Muscle layer of colon (tissue), 2 donors: ENCODE results near the gene LAMP5.

Experiments used
- H3K27ac ChIP-seq: one replicate; pipeline ENCODE4 v1.7.0; 2013; ENCODE audit warnings: low read depth, mild to moderate bottlenecking, low read length, moderate library complexity
- H3K27me3 ChIP-seq, 2 donors: one replicate each; pipeline ENCODE4 v1.7.0; 2013; ENCODE audit warnings: low read length in 2 of 2, mild to moderate bottlenecking in 2 of 2; ENCODE audit not compliant: insufficient read depth in 2 of 2, control insufficient read depth in 1 of 2
- H3K36me3 ChIP-seq: one replicate; pipeline ENCODE4 v1.7.0; 2013; ENCODE audit warnings: mild to moderate bottlenecking, low read length; ENCODE audit not compliant: insufficient read depth
- H3K4me1 ChIP-seq: one replicate; pipeline ENCODE4 v1.7.0; 2013; ENCODE audit warnings: mild to moderate bottlenecking, low read length; ENCODE audit not compliant: insufficient read depth
- H3K4me3 ChIP-seq, 2 donors: one replicate each; pipeline ENCODE4 v1.7.0; 2013; ENCODE audit warnings: low read length in 2 of 2, low read depth in 1 of 2, mild to moderate bottlenecking in 1 of 2, moderate library complexity in 1 of 2
- H3K9ac ChIP-seq: one replicate; pipeline ENCODE4 v1.7.0; 2013; ENCODE audit warnings: low read length
- H3K9me3 ChIP-seq: one replicate; pipeline ENCODE4 v1.7.0; 2013; ENCODE audit warnings: mild to moderate bottlenecking, low read length
- donor health status: abdominal sarcoma.
- donor health status: Adenocarcinoma of cecum.

Gene LAMP5

GRCh38 chr20:9515741-9516233, 1.4 kb downstream of the LAMP5 start:
- H3K36me3 ChIP-seq, result no peaks in the 10 kb centered on the region
- peaks cover 6% of the 10 kb centered on the region for H3K4me1 ChIP-seq
- H3K4me3 ChIP-seq, result no peak overlapping the region
- H3K27me3 ChIP-seq, result no peaks in the 10 kb centered on the region
- H3K9ac ChIP-seq, result no peak overlapping the region
- H3K27ac ChIP-seq, result no peak overlapping the region
- H3K9me3 ChIP-seq, result no peaks in the 10 kb centered on the region

- H3K27ac ChIP-seq, result no peak overlapping the region
- peaks cover 6% of the 10 kb centered on the region for H3K4me1 ChIP-seq
- H3K9ac ChIP-seq, result no peak overlapping the region
- no peaks in the 10 kb centered on the region for H3K9me3 ChIP-seq
- H3K36me3 ChIP-seq, result no peaks in the 10 kb centered on the region
- no peak overlapping the region for H3K4me3 ChIP-seq
- H3K27me3 ChIP-seq, result no peaks in the 10 kb centered on the region
Observed at GRCh38 chr20:9516234-9516871, 2.0 kb downstream of the LAMP5 start.

- no peak overlapping the region for H3K4me3 ChIP-seq
- no peaks in the 10 kb centered on the region for H3K27me3 ChIP-seq
- H3K9me3 ChIP-seq, result no peaks in the 10 kb centered on the region
- H3K4me1 ChIP-seq, result peaks cover 6% of the 10 kb centered on the region
- H3K36me3 ChIP-seq, result no peaks in the 10 kb centered on the region
- no peak overlapping the region for H3K9ac ChIP-seq
- no peak overlapping the region for H3K27ac ChIP-seq
Observed at GRCh38 chr20:9517297-9518162, 3.1 kb downstream of the LAMP5 start.

GRCh38 chr20:9518576-9519175, 4.3 kb downstream of the LAMP5 start:
- H3K27me3 ChIP-seq, result no peaks in the 10 kb centered on the region
- H3K9me3 ChIP-seq, result no peaks in the 10 kb centered on the region
- H3K4me3 ChIP-seq, result no peak overlapping the region
- no peak overlapping the region for H3K27ac ChIP-seq
- H3K9ac ChIP-seq, result no peak overlapping the region
- peaks cover 6% of the 10 kb centered on the region for H3K4me1 ChIP-seq
- no peaks in the 10 kb centered on the region for H3K36me3 ChIP-seq

- no peaks in the 10 kb centered on the region for H3K36me3 ChIP-seq
- H3K27ac ChIP-seq, result no peak overlapping the region
- H3K9me3 ChIP-seq, result no peaks in the 10 kb centered on the region
- no peak overlapping the region for H3K4me3 ChIP-seq
- H3K9ac ChIP-seq, result no peak overlapping the region
- no peaks in the 10 kb centered on the region for H3K27me3 ChIP-seq
- H3K4me1 ChIP-seq, result peaks cover 1% of the 10 kb centered on the region
Observed at GRCh38 chr20:9520086-9520485, 5.7 kb downstream of the LAMP5 start.

- H3K27ac ChIP-seq, result no peak overlapping the region
- H3K36me3 ChIP-seq, result no peaks in the 10 kb centered on the region
- no peaks in the 10 kb centered on the region for H3K27me3 ChIP-seq
- H3K9ac ChIP-seq, result no peak overlapping the region
- H3K4me3 ChIP-seq, result no peak overlapping the region
- no peaks in the 10 kb centered on the region for H3K4me1 ChIP-seq
- H3K9me3 ChIP-seq, result no peaks in the 10 kb centered on the region
Observed at GRCh38 chr20:9523636-9524035, 9.2 kb downstream of the LAMP5 start.

- no peaks in the 10 kb centered on the region for H3K36me3 ChIP-seq
- H3K27ac ChIP-seq, result no peak overlapping the region
- H3K4me3 ChIP-seq, result no peak overlapping the region
- H3K9me3 ChIP-seq, result no peaks in the 10 kb centered on the region
- H3K9ac ChIP-seq, result no peak overlapping the region
- H3K27me3 ChIP-seq, result no peaks in the 10 kb centered on the region
- no peaks in the 10 kb centered on the region for H3K4me1 ChIP-seq
Observed at GRCh38 chr20:9531581-9531980, 17.2 kb downstream of the LAMP5 start.

- Histone ChIP-seq H3K36me3 (no peaks in the 10 kb centered on the region), H3K4me1 (no peaks in the 10 kb centered on the region), H3K27me3 (no peaks in the 10 kb centered on the region), H3K9me3 (no peaks in the 10 kb centered on the region), H3K9ac (no peak overlapping the region), H3K27ac (no peak overlapping the region), H3K4me3 (no peak overlapping the region)
Observed at GRCh38 chr20:9532069-9532838, 17.9 kb downstream of the LAMP5 start.

GRCh38 chr20:9534025-9534424, 19.6 kb downstream of the LAMP5 start:
- Histone ChIP-seq H3K4me1 (no peaks in the 10 kb centered on the region), H3K9ac (no peak overlapping the region), H3K36me3 (no peaks in the 10 kb centered on the region), H3K4me3 (no peak overlapping the region), H3K27ac (no peak overlapping the region), H3K9me3 (no peaks in the 10 kb centered on the region), H3K27me3 (no peaks in the 10 kb centered on the region)

GRCh38 chr20:9535449-9535848, 21.1 kb downstream of the LAMP5 start:
- Histone ChIP-seq H3K9me3 (no peaks in the 10 kb centered on the region), H3K9ac (no peak overlapping the region)

GRCh38 chr20:9543214-9543613, 28.8 kb downstream of the LAMP5 start:
- Histone ChIP-seq H3K27me3 (no peaks in the 10 kb centered on the region), H3K36me3 (no peaks in the 10 kb centered on the region), H3K27ac (no peak overlapping the region), H3K9ac (no peak overlapping the region), H3K9me3 (no peaks in the 10 kb centered on the region), H3K4me3 (no peak overlapping the region), H3K4me1 (no peaks in the 10 kb centered on the region)

More at GRCh38 chr20:9535449-9535848, 21.1 kb downstream of the LAMP5 start:
- Histone ChIP-seq H3K4me3 (no peak overlapping the region), H3K27ac (no peak overlapping the region), H3K4me1 (no peaks in the 10 kb centered on the region), H3K36me3 (no peaks in the 10 kb centered on the region), H3K27me3 (no peaks in the 10 kb centered on the region)
